ENCODE measurements around the gene SNRK. TPM values are rescaled to one million over a fixed set of nuclear protein-coding genes. Genes with fewer than 3 reads are reported as not detected.

Gene SNRK
- total RNA-seq, 1 donor from 2014 or later: 192 TPM

GRCh38 chr3:43309372-43310305 is 23.3 kb downstream of the SNRK start:
- no peak for DNase-seq

GRCh38 chr3:43316783-43317460 is 30.6 kb downstream of the SNRK start:
- DNase-seq: peak; percentile 42

- peak; percentile 43 for DNase-seq
Observed at GRCh38 chr3:43317461-43318316, 31.3 kb downstream of the SNRK start.

GRCh38 chr3:43319376-43319775 is 33.0 kb downstream of the SNRK start:
- DNase-seq: no peak

GRCh38 chr3:43319794-43320193 is 33.5 kb downstream of the SNRK start:
- no peak for DNase-seq

- no peak for DNase-seq
Observed at GRCh38 chr3:43320288-43320687, 33.9 kb downstream of the SNRK start.

GRCh38 chr3:43323541-43323940 is 37.2 kb downstream of the SNRK start:
- DNase-seq: no peak

GRCh38 chr3:43326891-43327581 is 40.7 kb downstream of the SNRK start:
- no peak for DNase-seq

- DNase-seq: no peak
Observed at GRCh38 chr3:43327582-43327979, 41.2 kb downstream of the SNRK start.

GRCh38 chr3:43328653-43329052 is 42.3 kb downstream of the SNRK start:
- DNase-seq: no peak

- no peak for DNase-seq
Observed at GRCh38 chr3:43330981-43331380, 44.6 kb downstream of the SNRK start.

- no peak for DNase-seq
Observed at GRCh38 chr3:43331381-43331780, 45.0 kb downstream of the SNRK start.

GRCh38 chr3:43334976-43335375 is 48.6 kb downstream of the SNRK start:
- DNase-seq: no peak

GRCh38 chr3:43335799-43336198 is 49.5 kb downstream of the SNRK start:
- DNase-seq: no peak

GRCh38 chr3:43338295-43338694 is 52.0 kb downstream of the SNRK start:
- no peak for DNase-seq

GRCh38 chr3:43340403-43340802 is 54.1 kb downstream of the SNRK start:
- DNase-seq: no peak

- no peak for DNase-seq
Observed at GRCh38 chr3:43341788-43342187, 55.4 kb downstream of the SNRK start.

- no peak for DNase-seq
Observed at GRCh38 chr3:43343185-43343584, 56.8 kb downstream of the SNRK start.

- DNase-seq: peak; percentile 43
Observed at GRCh38 chr3:43343815-43344214, 57.5 kb downstream of the SNRK start.

GRCh38 chr3:43344520-43344919 is 58.2 kb downstream of the SNRK start:
- DNase-seq: no peak

GRCh38 chr3:43345246-43345645 is 58.9 kb downstream of the SNRK start:
- no peak for DNase-seq

GRCh38 chr3:43345877-43346276 is 59.5 kb downstream of the SNRK start:
- no peak for DNase-seq
